ENCODE measurements around the gene ACOT2. TPM values are rescaled to one million over a fixed set of nuclear protein-coding genes. Genes with fewer than 3 reads are reported as not detected.

ACOT2 gene
- total RNA-seq, 4 donors from 2014 or later, result 15.7 to 30.7 (median 21.1) TPM

DNA sequence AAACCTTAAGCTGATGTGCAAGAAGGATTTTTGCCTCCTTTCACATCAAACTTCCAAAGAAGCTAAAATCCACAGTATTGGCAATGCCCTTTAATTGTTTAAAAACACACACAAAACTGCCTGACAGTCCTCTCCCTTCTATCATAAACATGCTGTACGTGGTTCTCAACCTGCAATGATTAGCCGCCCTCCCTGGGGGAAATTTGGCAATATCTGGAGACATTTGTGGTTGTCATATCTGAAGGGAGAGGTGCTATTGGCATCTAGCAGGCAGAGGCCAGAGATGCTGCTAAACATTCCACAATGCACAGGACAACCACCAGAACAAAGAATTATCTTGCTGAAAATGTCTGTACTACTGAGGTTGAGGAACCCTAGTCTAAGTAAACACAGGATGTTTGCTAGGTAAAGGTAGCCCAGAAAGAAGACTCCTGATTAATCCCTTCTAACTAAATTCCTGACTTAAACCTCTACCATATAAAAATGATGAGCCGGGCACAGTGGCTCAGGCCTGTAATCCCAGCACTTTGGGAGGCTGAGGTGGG, 44.5 kb downstream of the ACOT2 start:
- no peak for DNase-seq (ENCODE audit: low spot score in 2 of 2)
- intact Hi-C loops (cut with DNase I; ENCODE audit: low total_unique reads), result no loop called here
- H3K4me3 ChIP-seq (ENCODE audit: low read depth, poor library complexity, severe bottlenecking), result no peak overlapping the region
- TF ChIP-seq, protein P1, sequence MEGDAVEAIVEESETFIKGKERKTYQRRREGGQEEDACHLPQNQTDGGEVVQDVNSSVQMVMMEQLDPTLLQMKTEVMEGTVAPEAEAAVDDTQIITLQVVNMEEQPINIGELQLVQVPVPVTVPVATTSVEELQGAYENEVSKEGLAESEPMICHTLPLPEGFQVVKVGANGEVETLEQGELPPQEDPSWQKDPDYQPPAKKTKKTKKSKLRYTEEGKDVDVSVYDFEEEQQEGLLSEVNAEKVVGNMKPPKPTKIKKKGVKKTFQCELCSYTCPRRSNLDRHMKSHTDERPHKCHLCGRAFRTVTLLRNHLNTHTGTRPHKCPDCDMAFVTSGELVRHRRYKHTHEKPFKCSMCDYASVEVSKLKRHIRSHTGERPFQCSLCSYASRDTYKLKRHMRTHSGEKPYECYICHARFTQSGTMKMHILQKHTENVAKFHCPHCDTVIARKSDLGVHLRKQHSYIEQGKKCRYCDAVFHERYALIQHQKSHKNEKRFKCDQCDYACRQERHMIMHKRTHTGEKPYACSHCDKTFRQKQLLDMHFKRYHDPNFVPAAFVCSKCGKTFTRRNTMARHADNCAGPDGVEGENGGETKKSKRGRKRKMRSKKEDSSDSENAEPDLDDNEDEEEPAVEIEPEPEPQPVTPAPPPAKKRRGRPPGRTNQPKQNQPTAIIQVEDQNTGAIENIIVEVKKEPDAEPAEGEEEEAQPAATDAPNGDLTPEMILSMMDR (IDR thresholded peaks at IDR 0.05), result no peak
- no peak for TF ChIP-seq POLR2A (IDR thresholded peaks at IDR 0.05)
- 68 to 76% methylated on average over 3 of the region's 3 CpGs for WGBS, 2 donors

DNA sequence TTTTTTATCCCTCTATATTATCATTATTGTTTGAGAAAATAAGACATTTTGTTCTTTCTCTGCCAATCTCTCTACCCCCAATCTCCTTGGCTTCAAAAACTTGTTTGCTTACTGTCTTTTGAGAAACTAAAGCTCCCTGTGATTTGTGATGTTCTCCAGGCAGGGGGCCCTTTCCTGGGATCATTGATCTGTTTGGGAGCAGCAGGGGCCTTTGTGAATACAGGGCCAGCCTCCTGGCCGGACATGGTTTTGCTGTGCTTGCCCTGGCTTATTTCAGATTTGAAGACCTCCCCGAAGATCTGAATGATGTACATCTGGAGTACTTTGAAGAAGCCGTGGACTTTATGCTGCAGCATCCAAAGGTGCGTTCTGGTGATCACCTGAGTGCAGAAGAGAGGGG, 47.8 kb downstream of the ACOT2 start:
- DNase-seq (ENCODE audit: low spot score in 2 of 2), result no peak
- intact Hi-C loops (cut with DNase I; ENCODE audit: low total_unique reads), result no loop called here
- no peak overlapping the region for H3K4me3 ChIP-seq (ENCODE audit: low read depth, poor library complexity, severe bottlenecking)
- TF ChIP-seq, protein P1 (IDR thresholded peaks at IDR 0.05), result no peak
- TF ChIP-seq POLR2A (IDR thresholded peaks at IDR 0.05), result no peak
- 83 to 92% methylated on average over 4 of the region's 4 CpGs for WGBS, 2 donors

DNA sequence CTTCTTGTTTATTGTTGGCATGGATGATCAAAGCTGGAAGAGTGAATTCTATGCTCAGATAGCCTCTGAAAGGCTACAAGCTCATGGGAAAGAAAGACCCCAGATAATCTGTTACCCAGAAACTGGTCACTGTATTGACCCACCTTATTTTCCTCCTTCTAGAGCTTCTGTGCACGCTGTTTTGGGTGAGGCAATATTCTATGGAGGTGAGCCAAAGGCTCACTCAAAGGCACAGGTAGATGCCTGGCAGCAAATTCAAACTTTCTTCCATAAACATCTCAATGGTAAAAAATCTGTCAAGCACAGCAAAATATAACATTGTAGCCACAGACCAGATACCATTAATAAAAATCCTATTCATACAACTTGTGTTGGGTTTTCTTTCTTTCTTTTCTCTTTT, 50.5 kb downstream of the ACOT2 start:
- intact Hi-C loops (cut with DNase I; ENCODE audit: low total_unique reads), result no loop called here
- no peak for TF ChIP-seq POLR2A (IDR thresholded peaks at IDR 0.05)
- TF ChIP-seq, protein P1 (IDR thresholded peaks at IDR 0.05), result no peak
- no peak overlapping the region for H3K4me3 ChIP-seq (ENCODE audit: low read depth, poor library complexity, severe bottlenecking)
- no peak for DNase-seq (ENCODE audit: low spot score in 2 of 2)
- WGBS, 2 donors, result 22 to 60% methylated on average over 1 of the region's 1 CpG

DNA sequence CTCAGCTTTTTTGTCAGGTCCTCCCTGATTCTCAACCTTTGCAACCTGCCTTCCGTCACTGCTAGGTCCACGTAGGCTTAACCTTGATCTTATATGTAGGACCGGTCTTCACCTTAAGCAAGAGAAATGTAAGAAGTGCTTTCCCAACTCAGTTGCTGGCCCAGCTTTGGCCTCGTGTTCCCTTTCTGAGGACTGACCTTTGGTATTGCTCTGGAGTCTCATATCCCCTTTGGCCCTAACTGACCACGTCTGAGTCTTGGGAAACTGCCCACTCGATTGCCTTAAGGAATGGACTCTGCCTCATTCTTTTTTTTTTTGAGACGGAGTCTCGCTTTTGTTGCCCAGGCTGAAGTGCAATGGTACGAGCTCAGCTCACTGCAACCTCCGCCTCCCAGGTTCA, 51.3 kb downstream of the ACOT2 start:
- 88 to 90% methylated on average over 10 of the region's 10 CpGs for WGBS, 2 donors
- no peak overlapping the region for H3K4me3 ChIP-seq (ENCODE audit: low read depth, poor library complexity, severe bottlenecking)
- DNase-seq (ENCODE audit: low spot score in 2 of 2), result no peak
- TF ChIP-seq, protein P1 (IDR thresholded peaks at IDR 0.05), result no peak
- no peak for TF ChIP-seq POLR2A (IDR thresholded peaks at IDR 0.05)
- intact Hi-C loops (cut with DNase I; ENCODE audit: low total_unique reads), result no loop called here

DNA sequence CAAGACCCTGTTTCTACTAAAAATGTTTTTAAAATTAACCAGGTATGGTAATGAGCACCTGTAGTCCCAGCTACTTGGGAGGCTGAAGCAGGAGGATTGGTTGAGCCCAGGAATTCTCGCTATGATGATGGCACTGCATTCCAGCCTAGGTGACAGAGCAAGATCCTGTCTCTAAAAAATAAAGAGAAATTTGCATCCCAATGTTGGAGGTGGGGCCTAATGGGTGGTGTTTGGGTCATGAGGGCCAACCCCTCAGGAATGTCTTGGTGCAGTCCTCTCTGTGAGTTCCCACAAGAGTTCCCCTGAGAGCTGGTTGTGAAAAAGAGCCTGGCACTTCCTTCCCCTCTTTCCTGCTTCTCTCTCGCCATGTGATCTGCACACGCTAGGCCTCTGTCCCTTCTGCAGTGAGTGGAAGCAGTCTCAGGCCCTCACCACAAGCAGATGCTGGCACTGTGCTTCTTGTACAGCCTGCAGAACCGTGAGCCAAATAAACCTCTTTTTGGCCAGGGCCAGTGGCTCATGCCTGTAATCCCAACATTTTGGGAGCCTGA, 54.6 kb downstream of the ACOT2 start:
- no peak overlapping the region for H3K4me3 ChIP-seq (ENCODE audit: low read depth, poor library complexity, severe bottlenecking)
- no peak for DNase-seq (ENCODE audit: low spot score in 2 of 2)
- TF ChIP-seq, protein P1 (IDR thresholded peaks at IDR 0.05), result no peak
- no peak for TF ChIP-seq POLR2A (IDR thresholded peaks at IDR 0.05)
- 80 to 93% methylated on average over 4 of the region's 4 CpGs for WGBS, 2 donors
- intact Hi-C loops (cut with DNase I; ENCODE audit: low total_unique reads), result no loop called here

Other genes with a start within 250 kb of the ACOT2 start
- 10 to 100 TPM; 30.3 to 69.0 (median 43.2) TPM for gene NUMB, start 110.7 kb upstream of the ACOT2 start, total RNA-seq
- gene RIOX1, start 78.3 kb upstream of the ACOT2 start, total RNA-seq, result 10 to 100 TPM; 14.8 to 23.3 (median 16.9) TPM
- 10 to 100 TPM in 3 of 4 donors, 1 to 10 TPM in 1; 5.7 to 33.4 (median 14.6) TPM for gene ACOT1, start 32.1 kb upstream of the ACOT2 start, total RNA-seq
- under 1 TPM; 0.08 to 0.98 (median 0.48) TPM for gene HEATR4, start 10.3 kb upstream of the ACOT2 start, total RNA-seq
- gene ACOT4, start 22.7 kb downstream of the ACOT2 start, total RNA-seq, result 1 to 10 TPM in 3 of 4 donors, under 1 TPM in 1; 0.53 to 2.7 (median 1.4) TPM
- under 1 TPM in 1 of 4 donors, not detected in 3; 0.45 TPM for gene ACOT6, start 43.3 kb downstream of the ACOT2 start, total RNA-seq
- 1 to 10 TPM; 1.3 to 5.4 (median 3.1) TPM for gene DNAL1, start 75.8 kb downstream of the ACOT2 start, total RNA-seq
- gene PNMA1, start 145.2 kb downstream of the ACOT2 start, total RNA-seq, result 1 to 10 TPM; 4.6 to 8.5 (median 6.6) TPM